Suprapubic skin (tissue), 4 donors: Measurements from ENCODE around the gene CBX6. TPM values are rescaled to one million over a fixed set of nuclear protein-coding genes. Genes with fewer than 3 reads are reported as not detected.
"Not testable (repeated sequence)": the region's sequence is repeated elsewhere in the genome, so short reads cannot be mapped to it uniquely, and the experiment has no call there.

Experiments
- DNase-seq, 2 donors: peaks; one replicate each; pipeline ENCODE4 v3.0.0-alpha.2; 2019; ENCODE audit warnings: low spot score in 2 of 2
- H3K27ac ChIP-seq: fragments of 200-600 bp; sonication (generic); one replicate; pipeline ENCODE4 v1.5.1; 2019
- H3K27me3 ChIP-seq: fragments of 200-600 bp; sonication (generic); one replicate; pipeline ENCODE4 v1.5.1; 2019
- H3K36me3 ChIP-seq: fragments of 200-600 bp; sonication (generic); one replicate; pipeline ENCODE4 v1.5.1; 2019
- H3K4me1 ChIP-seq: fragments of 200-600 bp; sonication (generic); one replicate; pipeline ENCODE4 v1.5.1; 2019
- H3K4me3 ChIP-seq: fragments of 200-600 bp; sonication (generic); one replicate; pipeline ENCODE4 v1.5.1; 2019; ENCODE audit warnings: mild to moderate bottlenecking
- H3K9me3 ChIP-seq: fragments of 200-600 bp; sonication (generic); one replicate; pipeline ENCODE4 v1.5.1; 2019
- CTCF ChIP-seq, 2 donors: fragments of 200-600 bp in 1 of 2; fragments of 450-650 bp in 1 of 2; sonication (generic) in 1 of 2; IDR thresholded peaks; one replicate each; pipeline ENCODE4 v1.5.1; 2016 to 2019; ENCODE audit warnings: antibody characterized with exemption in 2 of 2, mild to moderate bottlenecking in 1 of 2, moderate library complexity in 1 of 2
- EP300 ChIP-seq: sonication (generic); formaldehyde crosslinking; IDR thresholded peaks from one replicate; pipeline ENCODE4 v1.6.1; 2017; ENCODE audit warnings: antibody characterized with exemption
- POLR2A ChIP-seq, 2 donors: fragments of 450-650 bp; IDR thresholded peaks; one replicate each; pipeline ENCODE4 v1.6.1; 2017; ENCODE audit warnings: antibody characterized with exemption in 2 of 2, mild to moderate bottlenecking in 2 of 2, moderate library complexity in 2 of 2
- POLR2AphosphoS5 ChIP-seq, 3 donors: sonication (generic); formaldehyde crosslinking; IDR thresholded peaks; one replicate each; pipeline ENCODE4 v1.6.1; 2017; ENCODE audit warnings: antibody characterized with exemption in 3 of 3
- whole genome bisulfite sequencing: methylation state at CpG from one replicate; pipeline ENCODE4 v1.1.5; 2018; 5-methylcytosine and 5-hydroxymethylcytosine counted together
- total RNA-seq, 4 donors: library from RNA; depleted of rRNA; stranded (reverse); fragments of >200 nt; gene quantifications; one replicate each; pipeline ENCODE4 v1.1.0, GENCODE V29; 2016

Gene CBX6
- total RNA-seq, 4 donors from 2014 or later: 11.5 to 31.4 (median 22.1) TPM

GRCh38 chr22:38858492-38858891 is 13.5 kb downstream of the CBX6 start:
- peaks cover 9% of the 10 kb centered on the region for H3K4me1 ChIP-seq
- H3K4me3 ChIP-seq: no peak overlapping the region
- WGBS: 71% methylated on average over 9 of the region's 9 CpGs
- DNase-seq: no peak
- H3K27ac ChIP-seq: no peak overlapping the region
- TF ChIP-seq POLR2AphosphoS5 (IDR thresholded peaks at IDR 0.05): no peak
- TF ChIP-seq POLR2A (IDR thresholded peaks at IDR 0.05): no peak
- TF ChIP-seq EP300: no peak
- TF ChIP-seq CTCF (IDR thresholded peaks at IDR 0.05): no peak
- no peaks in the 10 kb centered on the region for H3K36me3 ChIP-seq
- H3K27me3 ChIP-seq: no peaks in the 10 kb centered on the region
- no peaks in the 10 kb centered on the region for H3K9me3 ChIP-seq

- not testable (repeated sequence) for H3K9me3 ChIP-seq, H3K36me3 ChIP-seq, DNase-seq, H3K4me1 ChIP-seq, H3K4me3 ChIP-seq, H3K27ac ChIP-seq
- peaks cover 11% of the 10 kb centered on the region for H3K27me3 ChIP-seq
- 91% methylated on average over 7 of the region's 7 CpGs for WGBS
These were observed 17.5 kb downstream of the CBX6 start for GRCh38 chr22:38854476-38854875.

GRCh38 chr22:38853883-38854282 is 18.1 kb downstream of the CBX6 start:
- H3K9me3 ChIP-seq, H3K36me3 ChIP-seq, H3K4me1 ChIP-seq, H3K4me3 ChIP-seq, DNase-seq, H3K27ac ChIP-seq: not testable (repeated sequence)
- peaks cover 15% of the 10 kb centered on the region for H3K27me3 ChIP-seq
- 74% methylated on average over 5 of the region's 5 CpGs for WGBS

- TF ChIP-seq EP300 (no peak), CTCF (IDR thresholded peaks at IDR 0.05) (no peak), POLR2AphosphoS5 (IDR thresholded peaks at IDR 0.05) (no peak), POLR2A (IDR thresholded peaks at IDR 0.05) (no peak)
These were observed 18.8 kb downstream of the CBX6 start for GRCh38 chr22:38853196-38853651.

GRCh38 chr22:38852522-38852921 is 19.5 kb downstream of the CBX6 start:
- no peaks in the 10 kb centered on the region for H3K36me3 ChIP-seq
- no peak for DNase-seq
- H3K4me1 ChIP-seq: no peaks in the 10 kb centered on the region
- no peak overlapping the region for H3K27ac ChIP-seq
- 94% methylated on average over 1 of the region's 1 CpG for WGBS
- H3K9me3 ChIP-seq: no peaks in the 10 kb centered on the region
- no peak overlapping the region for H3K4me3 ChIP-seq
- no peak for TF ChIP-seq EP300
- TF ChIP-seq POLR2A (IDR thresholded peaks at IDR 0.05): no peak
- no peak for TF ChIP-seq CTCF (IDR thresholded peaks at IDR 0.05)
- no peak for TF ChIP-seq POLR2AphosphoS5 (IDR thresholded peaks at IDR 0.05)
- peaks cover 15% of the 10 kb centered on the region for H3K27me3 ChIP-seq

More at GRCh38 chr22:38853196-38853651, 18.8 kb downstream of the CBX6 start:
- Histone ChIP-seq H3K27ac (no peak overlapping the region), H3K9me3 (no peaks in the 10 kb centered on the region), H3K4me1 (no peaks in the 10 kb centered on the region), H3K27me3 (peaks cover 15% of the 10 kb centered on the region), H3K4me3 (no peak overlapping the region), H3K36me3 (no peaks in the 10 kb centered on the region)
- WGBS: 81% methylated on average over 9 of the region's 9 CpGs
- no peak for DNase-seq

GRCh38 chr22:38850941-38851849 is 20.8 kb downstream of the CBX6 start:
- Histone ChIP-seq H3K27ac (no peak overlapping the region), H3K4me3 (no peak overlapping the region), H3K36me3 (no peaks in the 10 kb centered on the region), H3K27me3 (peaks cover 15% of the 10 kb centered on the region), H3K9me3 (no peaks in the 10 kb centered on the region), H3K4me1 (no peaks in the 10 kb centered on the region)
- no peak for DNase-seq
- 34% methylated on average over 11 of the region's 15 CpGs for WGBS
- TF ChIP-seq POLR2AphosphoS5 (IDR thresholded peaks at IDR 0.05) (no peak), EP300 (no peak), CTCF (IDR thresholded peaks at IDR 0.05) (no peak), POLR2A (IDR thresholded peaks at IDR 0.05) (no peak)
